OCI-LY7 (cell line): ENCODE measurements around the gene PCBP3.

ENCODE experiments used
- EZH2phosphoT487 ChIP-seq: fragments of 200-600 bp; sonication (generic); IDR thresholded peaks from 2 replicates; pipeline ENCODE4 v1.6.1; 2018; ENCODE audit warnings: low read depth, borderline replicate concordance, mild to moderate bottlenecking, mixed run types, antibody characterized with exemption, low read length, moderate library complexity, mixed read lengths
- TF ChIP-seq, protein P1 (sequence below): fragments of 200-600 bp; sonication (generic); conservative IDR thresholded peaks from 2 replicates; pipeline ENCODE4 v1.5.1; 2014; ENCODE audit warnings: mild to moderate bottlenecking, antibody characterized with exemption, low read length, moderate library complexity, mixed read lengths

DNA sequence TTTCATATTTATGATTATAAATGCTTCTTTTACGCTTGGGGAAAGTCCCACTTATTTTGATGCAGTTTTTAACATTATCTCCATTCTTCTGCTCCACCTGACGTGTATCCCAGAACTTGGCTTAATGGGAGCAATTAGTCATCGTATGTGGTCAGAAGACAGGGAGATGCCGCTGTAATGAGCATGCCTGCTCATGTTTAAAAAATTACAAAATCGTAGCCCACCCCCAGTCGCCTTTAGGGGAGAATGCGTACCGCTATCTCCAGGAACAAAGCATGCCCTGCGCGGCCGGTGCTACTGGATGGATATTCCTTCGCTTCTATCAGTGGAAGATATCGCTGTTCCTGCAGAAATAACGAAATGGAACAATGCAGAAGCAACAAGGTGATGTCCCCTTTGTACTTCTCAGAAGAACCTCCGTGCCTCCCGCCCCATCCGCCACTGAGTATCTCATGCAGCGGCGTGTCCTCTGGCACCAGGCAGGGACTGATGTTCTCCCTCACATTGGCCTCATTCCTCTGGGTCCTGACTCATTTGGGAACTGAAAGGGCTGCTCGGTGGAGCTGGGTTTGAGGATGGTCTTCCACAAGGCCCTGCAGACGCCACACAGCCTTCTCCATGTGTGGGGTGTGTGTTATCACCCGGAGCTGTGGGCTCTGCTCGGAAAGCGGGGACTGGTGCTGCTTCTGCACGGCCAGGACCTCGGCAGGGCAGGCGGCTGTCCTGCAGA is 221.7 kb downstream of the PCBP3 start:
- TF ChIP-seq, protein P1, sequence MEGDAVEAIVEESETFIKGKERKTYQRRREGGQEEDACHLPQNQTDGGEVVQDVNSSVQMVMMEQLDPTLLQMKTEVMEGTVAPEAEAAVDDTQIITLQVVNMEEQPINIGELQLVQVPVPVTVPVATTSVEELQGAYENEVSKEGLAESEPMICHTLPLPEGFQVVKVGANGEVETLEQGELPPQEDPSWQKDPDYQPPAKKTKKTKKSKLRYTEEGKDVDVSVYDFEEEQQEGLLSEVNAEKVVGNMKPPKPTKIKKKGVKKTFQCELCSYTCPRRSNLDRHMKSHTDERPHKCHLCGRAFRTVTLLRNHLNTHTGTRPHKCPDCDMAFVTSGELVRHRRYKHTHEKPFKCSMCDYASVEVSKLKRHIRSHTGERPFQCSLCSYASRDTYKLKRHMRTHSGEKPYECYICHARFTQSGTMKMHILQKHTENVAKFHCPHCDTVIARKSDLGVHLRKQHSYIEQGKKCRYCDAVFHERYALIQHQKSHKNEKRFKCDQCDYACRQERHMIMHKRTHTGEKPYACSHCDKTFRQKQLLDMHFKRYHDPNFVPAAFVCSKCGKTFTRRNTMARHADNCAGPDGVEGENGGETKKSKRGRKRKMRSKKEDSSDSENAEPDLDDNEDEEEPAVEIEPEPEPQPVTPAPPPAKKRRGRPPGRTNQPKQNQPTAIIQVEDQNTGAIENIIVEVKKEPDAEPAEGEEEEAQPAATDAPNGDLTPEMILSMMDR = no peak
- no peak for TF ChIP-seq EZH2phosphoT487
